ES-I3 (cell line): ENCODE measurements around the gene MACROH2A1.

Source experiments
- H3K36me3 ChIP-seq: 2 replicates; pipeline ENCODE4 v1.6.1; 2013; ENCODE audit warnings: mild to moderate bottlenecking, low read length, control low read depth, moderate library complexity; ENCODE audit not compliant: insufficient read depth
- H3K4me1 ChIP-seq: 2 replicates; pipeline ENCODE4 v1.6.1; 2013; ENCODE audit warnings: mild to moderate bottlenecking, control low read depth, low read length; ENCODE audit not compliant: insufficient read depth
- H3K9ac ChIP-seq: 2 replicates; pipeline ENCODE4 v1.6.1; 2013; ENCODE audit warnings: low read depth, mild to moderate bottlenecking, low read length, moderate library complexity
- H3K9me3 ChIP-seq: 2 replicates; pipeline ENCODE4 v1.6.1; 2013; ENCODE audit warnings: mild to moderate bottlenecking, low read length, moderate library complexity; ENCODE audit not compliant: control insufficient read depth, insufficient read depth

MACROH2A1 gene

DNA sequence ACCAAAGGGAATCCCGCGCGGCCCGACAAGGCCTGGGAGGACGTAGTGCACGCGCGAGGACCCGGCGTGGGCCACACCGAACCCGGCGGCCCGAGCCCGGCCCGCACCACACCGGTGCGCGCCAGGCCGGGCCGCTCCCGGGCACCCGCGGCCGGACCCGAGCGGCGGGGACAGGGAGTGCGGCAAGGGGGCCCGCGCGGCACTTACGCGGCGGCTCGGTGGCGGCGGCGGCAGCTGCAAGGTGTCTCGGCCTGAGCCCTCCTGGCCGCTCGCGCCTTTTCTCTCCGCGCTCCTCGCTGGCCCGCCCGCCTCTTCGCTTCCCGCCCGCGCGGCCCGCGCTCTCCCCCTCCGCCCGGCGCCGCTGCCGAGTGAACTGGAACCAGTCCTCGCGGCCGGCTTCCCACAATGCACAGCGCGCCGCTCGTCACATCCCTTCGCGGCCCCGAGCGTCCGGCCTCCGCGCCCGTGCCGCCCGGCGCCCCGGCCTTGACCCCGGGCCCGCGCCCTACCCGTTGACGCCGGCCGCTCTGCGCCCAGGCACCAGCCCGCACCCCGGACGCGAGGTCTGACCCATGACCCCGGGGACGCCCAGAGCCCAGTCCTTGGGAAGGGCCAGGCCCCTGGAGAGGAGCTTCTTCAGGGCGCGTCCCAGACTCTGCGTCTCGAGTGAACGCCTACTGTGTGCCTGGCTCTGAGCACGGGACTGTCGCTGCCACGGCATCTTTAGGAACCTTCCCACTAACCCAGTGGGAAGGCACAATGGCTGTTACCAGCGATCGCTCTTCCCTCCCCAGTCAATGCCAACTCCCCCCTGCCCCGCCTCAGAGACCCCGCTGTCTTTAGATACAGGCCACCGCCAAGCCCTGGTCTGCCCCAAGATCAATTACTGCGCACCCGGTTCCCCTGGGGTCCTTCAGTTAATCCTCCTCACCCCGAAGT, at the start of gene MACROH2A1:
Gene MACROH2A1, minus strand, starts transcription at position 377 of the 939 bp plus-strand sequence. CDS start 10,138 bp downstream, outside the sequence.
- Histone ChIP-seq H3K36me3 (no peaks in the 10 kb centered on the region), H3K4me1 (peaks cover 17% of the 10 kb centered on the region), H3K9me3 (no peaks in the 10 kb centered on the region)

DNA sequence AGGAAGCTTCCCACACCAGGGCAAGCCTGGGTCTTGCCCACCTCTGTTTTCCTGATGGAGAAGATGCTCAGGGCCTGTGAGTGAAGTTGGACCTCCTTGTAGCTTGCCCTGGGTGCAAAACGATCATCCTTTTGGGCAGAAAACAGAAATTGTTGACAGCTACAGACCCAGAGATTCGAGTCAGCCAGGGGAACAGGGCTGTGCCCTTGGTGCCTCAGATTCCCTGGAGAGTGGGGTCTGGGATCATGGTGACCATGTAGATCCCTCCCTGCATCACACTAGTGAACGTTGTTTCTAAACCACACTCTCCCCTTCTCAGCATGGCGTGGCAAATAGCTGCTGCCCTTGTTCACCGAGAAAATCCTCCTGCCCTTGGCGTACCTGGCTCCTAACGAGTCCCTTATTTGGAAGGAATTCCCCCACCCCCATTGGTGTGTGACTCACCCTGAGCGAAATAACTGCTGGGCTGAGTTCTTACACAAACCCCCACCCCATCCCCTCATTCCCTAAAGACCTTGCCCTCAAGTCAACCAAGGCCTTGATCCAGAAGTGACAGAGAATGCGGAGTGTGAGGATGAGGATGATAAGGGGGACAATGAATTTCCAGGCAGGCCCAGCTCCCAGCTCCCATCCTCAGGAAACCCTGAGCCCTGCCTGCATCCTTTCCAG, 49.2 kb upstream of the MACROH2A1 start:
- Histone ChIP-seq H3K4me1 (peaks cover 12% of the 10 kb centered on the region; the same call in 1 of the 2 replicates), H3K9ac (0 out of 2 replicates have a peak overlapping the region, but pooled peaks have one; percentile 4), H3K36me3 (no peaks in the 10 kb centered on the region), H3K9me3 (no peaks in the 10 kb centered on the region; the same call in 1 of the 2 replicates)

More for the DNA sequence above, at the start of gene MACROH2A1:
- H3K9ac ChIP-seq, result peak within 1 kb of the TSS; percentile 88

DNA sequence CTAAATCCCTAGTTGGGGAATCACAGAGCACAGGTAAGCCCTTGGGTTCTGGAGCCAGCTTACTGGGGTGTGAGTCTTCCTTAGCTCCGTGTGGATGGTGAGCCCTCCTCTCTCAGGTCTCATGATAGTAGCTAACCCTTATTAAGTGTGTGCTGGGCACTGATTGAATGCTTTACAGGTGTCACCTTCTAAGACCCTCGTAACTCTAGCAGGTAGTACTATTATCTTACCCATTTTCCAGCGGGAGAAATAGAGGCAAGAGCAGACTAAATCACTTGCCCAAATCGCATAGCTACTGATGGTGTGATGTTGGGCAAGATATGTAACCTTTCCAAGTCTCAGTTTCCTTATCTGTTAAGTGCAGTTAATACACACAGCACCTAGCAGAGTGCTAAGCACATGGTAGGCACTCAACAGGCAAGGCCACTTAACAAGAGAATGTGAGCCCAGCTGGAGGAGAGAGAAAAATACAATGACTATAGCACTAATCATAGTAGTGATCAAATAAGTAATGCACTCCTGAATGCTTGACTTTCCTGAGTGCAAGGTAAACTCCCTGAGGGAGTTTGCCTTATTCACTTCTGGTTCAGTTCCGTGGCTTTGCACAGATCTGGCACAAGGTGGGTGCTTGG, 48.4 kb upstream of the MACROH2A1 start, which contains the start of gene DCANP1:
Gene DCANP1, minus strand, starts transcription at position 51 of the 632 bp plus-strand sequence. CDS start 240 bp downstream, outside the sequence.
- H3K4me1 ChIP-seq, result peaks cover 12% of the 10 kb centered on the region; the same call in 1 of the 2 replicates
- no peaks in the 10 kb centered on the region; the same call in 1 of the 2 replicates for H3K9me3 ChIP-seq
- no peaks in the 10 kb centered on the region for H3K36me3 ChIP-seq
- H3K9ac ChIP-seq, result 0 out of 2 replicates have a peak within 1 kb of the TSS, but pooled peaks have one; percentile 4

DNA sequence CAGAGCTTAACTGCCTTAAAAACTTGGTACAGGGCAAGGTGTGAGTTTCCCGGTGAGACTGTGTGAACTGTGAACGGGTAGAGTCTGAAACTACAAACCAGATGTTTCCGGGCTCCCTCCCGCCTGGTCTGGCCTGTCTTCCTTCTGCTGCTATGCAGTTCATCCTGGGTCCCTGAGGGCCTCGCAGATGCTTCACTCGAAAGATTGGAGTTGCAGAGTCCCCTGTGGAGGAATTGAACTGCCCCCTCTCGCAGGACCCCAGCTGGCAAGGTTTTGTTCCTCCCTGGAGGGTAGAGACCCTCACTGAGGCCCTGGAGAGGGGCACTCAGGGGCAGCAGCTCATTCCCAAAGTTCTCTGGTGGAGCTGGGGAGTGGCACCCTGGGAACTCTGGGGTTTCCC, 47.6 kb upstream of the MACROH2A1 start:
- Histone ChIP-seq H3K9me3 (no peaks in the 10 kb centered on the region; the same call in 1 of the 2 replicates), H3K36me3 (no peaks in the 10 kb centered on the region), H3K4me1 (peaks cover 12% of the 10 kb centered on the region; the same call in 1 of the 2 replicates), H3K9ac (no peak overlapping the region)

DNA sequence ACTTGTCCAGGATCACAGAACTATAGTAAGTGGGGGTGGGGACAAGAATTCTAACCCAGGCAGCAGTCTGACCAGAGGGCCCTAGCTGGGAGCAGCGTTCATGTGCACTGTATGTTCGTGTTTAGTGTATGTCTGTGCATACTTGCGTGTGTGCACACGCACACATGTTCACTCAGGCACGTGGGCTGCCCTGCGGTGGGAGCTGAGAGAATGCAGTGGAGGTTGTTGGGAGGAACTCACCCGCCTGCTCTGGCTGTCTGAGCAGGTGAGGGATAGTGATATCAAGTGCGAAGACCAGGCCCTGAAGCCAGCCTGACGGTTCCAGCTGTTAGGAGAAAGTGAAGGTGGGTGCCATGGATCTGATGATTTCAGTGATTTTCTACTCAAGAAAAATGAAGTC, 47.2 kb upstream of the MACROH2A1 start:
- Histone ChIP-seq H3K36me3 (no peaks in the 10 kb centered on the region), H3K9me3 (no peaks in the 10 kb centered on the region; the same call in 1 of the 2 replicates), H3K4me1 (peaks cover 12% of the 10 kb centered on the region; the same call in 1 of the 2 replicates), H3K9ac (no peak overlapping the region)

DNA sequence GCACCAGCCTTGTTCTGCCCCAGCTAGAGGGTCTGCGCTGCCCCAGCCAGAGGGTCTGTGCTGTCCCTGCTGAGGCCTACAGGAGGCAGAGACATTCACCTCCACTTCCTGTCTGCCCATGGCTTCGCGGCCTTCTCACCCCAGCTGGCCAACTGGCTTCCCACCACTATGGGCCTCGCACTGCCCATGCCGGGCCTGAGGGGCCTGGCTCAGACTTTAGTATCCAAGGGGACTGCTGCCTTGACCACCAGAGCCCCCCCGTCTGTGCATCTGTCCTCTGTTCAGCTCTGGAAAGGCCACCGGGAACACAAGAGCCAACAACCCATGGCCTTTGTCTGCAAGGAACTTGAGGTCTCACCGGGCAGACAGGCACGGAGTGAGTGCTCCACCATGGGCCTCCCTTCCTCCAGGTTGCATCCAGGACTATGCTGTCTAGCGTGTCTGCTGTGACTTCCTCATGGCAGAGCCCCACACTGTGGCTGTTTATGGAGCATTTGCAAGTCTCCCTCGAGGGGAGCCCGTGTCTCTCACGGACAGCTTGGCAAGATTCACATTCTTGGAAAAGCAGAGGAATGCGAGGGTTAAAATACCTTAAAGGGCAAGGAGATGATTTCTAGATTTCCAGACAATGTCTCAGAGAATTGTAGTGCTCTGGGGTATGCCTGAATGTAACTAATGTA, 46.4 kb upstream of the MACROH2A1 start:
- no peak overlapping the region for H3K9ac ChIP-seq
- peaks cover 12% of the 10 kb centered on the region; the same call in 1 of the 2 replicates for H3K4me1 ChIP-seq
- no peaks in the 10 kb centered on the region for H3K36me3 ChIP-seq
- H3K9me3 ChIP-seq, result no peaks in the 10 kb centered on the region; the same call in 1 of the 2 replicates

DNA sequence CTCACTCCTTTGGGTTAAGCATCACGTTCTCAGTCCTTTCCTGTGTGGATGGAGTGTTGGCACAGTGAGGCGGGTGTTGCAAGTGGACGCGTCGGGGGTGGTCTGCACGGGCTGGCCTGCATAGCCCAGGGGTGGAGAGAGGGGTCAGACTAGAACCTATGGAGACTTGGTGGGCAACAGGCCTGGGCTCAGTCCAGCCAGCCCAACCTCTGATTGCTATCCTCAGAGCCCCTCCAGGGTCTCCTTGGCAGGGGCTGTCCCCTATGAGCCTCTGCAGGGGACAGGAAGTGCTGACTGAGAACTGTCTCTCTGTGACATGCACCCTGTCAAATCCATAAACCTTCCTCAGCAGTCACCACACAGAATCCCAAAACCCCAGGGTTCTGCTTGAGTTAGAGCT, 45.9 kb upstream of the MACROH2A1 start:
- Histone ChIP-seq H3K36me3 (no peaks in the 10 kb centered on the region), H3K9me3 (no peaks in the 10 kb centered on the region; the same call in 1 of the 2 replicates), H3K9ac (no peak overlapping the region), H3K4me1 (peaks cover 12% of the 10 kb centered on the region; the same call in 1 of the 2 replicates)

DNA sequence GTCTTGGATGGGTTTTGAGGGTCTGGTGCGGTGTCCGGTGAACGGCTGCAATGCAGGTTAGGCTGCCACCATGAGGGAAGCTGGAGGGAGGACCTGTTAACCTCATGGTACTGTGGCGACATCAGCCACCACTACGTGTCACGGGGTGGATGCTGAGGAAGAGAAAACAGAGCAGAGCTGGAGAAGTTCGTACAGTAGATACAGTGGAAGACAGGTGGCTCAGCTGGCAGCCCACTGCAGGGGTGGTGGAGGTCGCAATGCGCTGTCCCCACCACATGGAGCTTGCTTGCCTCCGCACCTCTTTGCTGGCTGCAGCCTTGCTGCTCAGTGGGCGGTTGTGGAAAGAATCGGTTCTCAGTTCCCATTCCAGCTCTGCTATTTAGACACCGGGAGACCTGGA, 45.3 kb upstream of the MACROH2A1 start:
- no peak overlapping the region for H3K9ac ChIP-seq
- H3K4me1 ChIP-seq, result peaks cover 12% of the 10 kb centered on the region; the same call in 1 of the 2 replicates

DNA sequence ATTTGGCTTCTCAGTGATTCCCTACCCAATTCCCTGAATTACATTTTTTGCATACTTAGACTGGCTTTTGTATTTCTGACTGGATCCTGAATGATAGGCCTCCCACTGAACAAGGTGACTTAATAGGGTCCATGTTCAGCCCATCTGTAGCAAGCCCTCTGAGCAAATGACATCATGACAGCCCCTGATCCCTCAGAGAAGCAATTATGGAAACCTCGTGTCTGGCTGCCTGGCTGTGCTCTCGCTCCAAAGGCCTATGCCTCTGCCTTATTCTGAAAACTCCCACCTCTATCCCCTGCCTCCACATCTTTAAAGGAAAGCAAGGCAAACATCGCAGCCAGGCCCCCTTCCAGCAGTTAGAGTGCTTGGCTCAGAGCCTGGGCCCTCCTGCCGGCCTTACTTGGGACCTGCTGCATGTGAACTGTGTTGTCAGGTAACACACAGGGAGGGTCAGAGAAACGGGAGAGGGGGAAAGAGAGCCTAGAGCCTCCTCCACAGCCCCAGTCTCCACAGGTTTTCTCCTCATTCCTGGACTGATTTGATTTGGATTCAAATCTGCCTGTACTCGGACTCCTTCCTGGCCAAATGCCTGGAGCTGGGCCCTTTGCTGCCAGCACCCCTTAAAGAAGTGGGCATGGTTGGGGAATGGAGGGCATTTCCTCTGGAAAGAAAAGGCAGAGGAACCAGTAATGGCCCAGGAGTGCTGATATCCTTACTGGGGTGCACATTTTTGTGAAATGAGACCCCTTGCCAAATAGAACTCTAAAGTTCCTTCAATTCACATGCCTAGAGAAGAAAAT, 44.3 kb upstream of the MACROH2A1 start:
- H3K4me1 ChIP-seq, result peaks cover 8% of the 10 kb centered on the region; the same call in 1 of the 2 replicates
- H3K9ac ChIP-seq, result no peak overlapping the region
- H3K9me3 ChIP-seq, result no peaks in the 10 kb centered on the region; the same call in 1 of the 2 replicates
- no peaks in the 10 kb centered on the region for H3K36me3 ChIP-seq

More for the DNA sequence above, 45.3 kb upstream of the MACROH2A1 start:
- no peaks in the 10 kb centered on the region; the same call in 1 of the 2 replicates for H3K9me3 ChIP-seq
- H3K36me3 ChIP-seq, result no peaks in the 10 kb centered on the region

DNA sequence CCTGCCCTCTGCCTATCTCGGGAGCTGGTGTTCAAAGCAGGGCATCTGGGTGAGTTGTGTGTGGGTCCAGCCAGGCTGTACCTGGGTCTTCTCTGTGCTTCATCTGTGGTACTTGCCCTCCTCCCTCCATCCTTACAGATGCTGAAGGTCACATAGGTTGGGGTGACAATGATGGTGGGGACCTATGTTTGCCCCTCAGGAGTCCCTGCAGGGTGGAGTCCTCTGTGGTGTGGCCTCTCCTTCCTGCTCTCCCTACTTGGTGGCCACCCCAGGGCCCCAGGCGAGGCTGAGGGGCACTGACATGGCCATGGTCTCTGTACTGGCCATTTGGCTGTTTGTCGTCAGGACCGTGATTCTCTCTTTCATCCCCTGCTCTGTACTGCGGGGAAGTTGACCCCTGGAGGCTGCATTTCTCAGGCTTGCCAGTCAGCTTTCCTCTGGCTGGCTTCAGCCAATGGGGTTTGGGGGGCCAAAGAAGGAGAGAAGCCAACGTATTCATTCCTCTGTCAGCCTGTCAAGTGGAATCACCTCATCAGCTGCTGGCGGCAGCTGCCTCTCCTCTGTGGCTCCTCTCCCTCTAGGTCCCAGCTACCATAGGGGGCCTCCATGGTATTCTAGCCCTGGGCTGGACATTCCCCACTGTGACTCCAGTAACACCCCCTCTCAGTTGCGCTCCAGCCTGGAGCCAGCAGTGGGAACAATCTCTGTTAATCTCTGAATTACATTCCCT, 43.6 kb upstream of the MACROH2A1 start:
- Histone ChIP-seq H3K9me3 (no peaks in the 10 kb centered on the region; the same call in 1 of the 2 replicates), H3K4me1 (peaks cover 1% of the 10 kb centered on the region; the same call in 1 of the 2 replicates), H3K9ac (no peak overlapping the region), H3K36me3 (no peaks in the 10 kb centered on the region)

DNA sequence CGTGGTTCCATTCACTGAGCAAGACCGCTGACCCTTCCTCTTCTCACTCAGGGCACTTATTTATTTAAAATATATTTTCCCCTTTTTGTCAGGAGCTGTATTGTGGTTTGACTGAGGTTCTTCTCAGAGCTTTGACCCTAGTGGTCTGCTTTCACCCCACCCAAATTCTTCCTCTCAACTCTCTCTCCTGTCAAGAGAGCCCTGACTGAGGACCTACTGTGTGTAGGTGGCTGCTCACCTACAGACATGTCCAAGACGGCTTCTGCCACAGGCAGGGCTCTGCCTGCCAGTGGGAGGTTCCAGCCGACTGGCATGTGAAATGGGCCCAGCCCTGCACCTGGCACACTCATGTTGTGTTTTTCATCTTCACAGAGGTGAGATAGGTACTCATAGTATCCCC, 42.9 kb upstream of the MACROH2A1 start:
- H3K9me3 ChIP-seq, result no peaks in the 10 kb centered on the region
- H3K4me1 ChIP-seq, result no peaks in the 10 kb centered on the region; the same call in 1 of the 2 replicates
- H3K36me3 ChIP-seq, result no peaks in the 10 kb centered on the region
- H3K9ac ChIP-seq, result no peak overlapping the region

DNA sequence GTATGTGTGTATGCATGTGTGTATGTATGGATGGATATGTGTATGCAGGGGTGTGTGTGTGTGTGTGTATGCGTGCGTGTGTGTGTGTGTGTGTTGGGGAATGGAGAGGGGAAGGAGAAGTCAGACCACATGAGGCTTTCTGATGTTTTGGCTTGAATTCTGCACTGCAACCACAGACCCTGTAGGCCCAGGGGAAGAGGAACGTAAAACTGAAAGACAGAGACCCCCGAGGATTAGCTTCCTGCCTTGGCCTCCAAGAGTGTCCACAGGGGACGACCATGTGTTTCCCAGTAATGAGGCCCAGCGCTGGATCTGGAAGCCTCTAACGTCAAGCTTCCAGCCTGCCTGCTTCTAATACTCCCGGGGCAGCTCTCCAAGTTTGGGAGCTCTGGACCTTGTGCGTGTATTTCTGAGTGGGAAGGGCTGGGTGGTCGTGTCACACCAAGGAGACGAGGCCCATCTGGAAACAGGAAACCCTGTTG, 42.4 kb upstream of the MACROH2A1 start:
- H3K9me3 ChIP-seq, result no peaks in the 10 kb centered on the region
- H3K9ac ChIP-seq, result no peak overlapping the region
- H3K4me1 ChIP-seq, result no peaks in the 10 kb centered on the region; the same call in 1 of the 2 replicates
- H3K36me3 ChIP-seq, result no peaks in the 10 kb centered on the region
